GM12891 (cell line): ENCODE data around the gene GALNT9.

Experiments
- DNase-seq: peaks from one replicate; pipeline ENCODE4 v3.0.0; 2011; ENCODE audit warnings: low spot score; ENCODE audit not compliant: insufficient read length
- FAIRE-seq: peaks from 2 replicates; lab custom pipeline; 2011; peaks lifted over from hg19 to GRCh38; lab: Jason Lieb, UNC
- PAX5 ChIP-seq: IDR thresholded peaks from 2 replicates; pipeline ENCODE4 v1.6.1; 2011; ENCODE audit warnings: low read length, moderate library complexity, mild to moderate bottlenecking; ENCODE audit not compliant: insufficient read depth, severe bottlenecking
- POLR2A ChIP-seq: IDR thresholded peaks from 2 replicates; pipeline ENCODE4 v1.6.1; 2011; ENCODE audit warnings: low read depth, low read length, control low read depth
- POLR2AphosphoS5 ChIP-seq: IDR thresholded peaks from 2 replicates; pipeline ENCODE4 v1.6.1; 2011; ENCODE audit warnings: low read depth, low read length, control low read depth
- POU2F2 ChIP-seq: IDR thresholded peaks from 2 replicates; pipeline ENCODE4 v1.6.1; 2011; ENCODE audit warnings: low read depth, mild to moderate bottlenecking, control low read depth, low read length, moderate library complexity
- SPI1 ChIP-seq: IDR thresholded peaks from 2 replicates; pipeline ENCODE4 v1.6.1; 2011; ENCODE audit warnings: low read depth, low read length, control low read depth
- TAF1 ChIP-seq: IDR thresholded peaks from 2 replicates; pipeline ENCODE4 v1.6.1; 2011; ENCODE audit warnings: low read depth, low read length, control low read depth

GALNT9 gene

GRCh38 chr12:132205271-132206045 lies 123.9 kb downstream of the GALNT9 start:
- FAIRE-seq = no peak
- TF ChIP-seq TAF1 (no peak), POLR2AphosphoS5 (no peak), POU2F2 (no peak), POLR2A (no peak), PAX5 (no peak), SPI1 (no peak)
- DNase-seq = no peak

GRCh38 chr12:132204793-132205270 lies 124.6 kb downstream of the GALNT9 start:
- FAIRE-seq = no peak
- DNase-seq = no peak
- TF ChIP-seq SPI1 (no peak), POU2F2 (no peak), POLR2A (no peak), POLR2AphosphoS5 (no peak), TAF1 (no peak), PAX5 (no peak)

GRCh38 chr12:132204063-132204792 lies 125.2 kb downstream of the GALNT9 start:
- no peak for FAIRE-seq
- no peak for DNase-seq
- TF ChIP-seq POLR2A = no peak
- TF ChIP-seq SPI1 = no peak
- no peak for TF ChIP-seq POLR2AphosphoS5
- TF ChIP-seq TAF1 = no peak
- TF ChIP-seq PAX5 = no peak
- TF ChIP-seq POU2F2 = no peak

GRCh38 chr12:132202929-132203721 lies 126.3 kb downstream of the GALNT9 start:
- DNase-seq = no peak
- TF ChIP-seq POLR2AphosphoS5 (no peak), POU2F2 (no peak), SPI1 (no peak), TAF1 (no peak), PAX5 (no peak), POLR2A (no peak)
- FAIRE-seq = no peak

- no peak for DNase-seq
- FAIRE-seq = no peak
- TF ChIP-seq TAF1 (no peak), POLR2A (no peak), PAX5 (no peak), POU2F2 (no peak), POLR2AphosphoS5 (no peak), SPI1 (no peak)
These were observed 127.8 kb downstream of the GALNT9 start for GRCh38 chr12:132201391-132202120.

GRCh38 chr12:132200800-132201199 lies 128.6 kb downstream of the GALNT9 start:
- TF ChIP-seq POLR2AphosphoS5 (no peak), PAX5 (no peak), SPI1 (no peak), POU2F2 (no peak), TAF1 (no peak), POLR2A (no peak)
- DNase-seq (no peak), FAIRE-seq (no peak)

GRCh38 chr12:132199526-132200319 lies 129.7 kb downstream of the GALNT9 start:
- FAIRE-seq (no peak), DNase-seq (no peak)
- TF ChIP-seq SPI1 = no peak
- no peak for TF ChIP-seq PAX5
- TF ChIP-seq POLR2A = no peak
- no peak for TF ChIP-seq TAF1
- no peak for TF ChIP-seq POLR2AphosphoS5
- no peak for TF ChIP-seq POU2F2

- DNase-seq (no peak), FAIRE-seq (no peak)
- TF ChIP-seq SPI1 = no peak
- TF ChIP-seq PAX5 = no peak
- TF ChIP-seq POU2F2 = no peak
- no peak for TF ChIP-seq POLR2AphosphoS5
- TF ChIP-seq TAF1 = no peak
- TF ChIP-seq POLR2A = no peak
These were observed 130.3 kb downstream of the GALNT9 start for GRCh38 chr12:132199101-132199500.
